HL-60 (cell line): Measurements from ENCODE around the gene FKBP3.
A peak's percentile ranks its signal among the peaks of the same experiment; 100 is the strongest.

Experiments used
- DNase-seq, 2 experiments: peaks; one replicate each; pipeline ENCODE4 v3.0.0-alpha.2; 2010 to 2020; ENCODE audit warnings: low read depth in 1 of 2, low spot score in 1 of 2
- H3K27ac ChIP-seq: fragments of 250-450 bp; sonication (Bioruptor Pico); replicated peaks from 2 replicates; pipeline ENCODE4 v1.5.1; 2020; ENCODE audit warnings: mild to moderate bottlenecking, moderate library complexity
- H3K27me3 ChIP-seq: fragments of 250-450 bp; sonication (Bioruptor Pico); 2 replicates; pipeline ENCODE4 v1.5.1; 2021; ENCODE audit warnings: mild to moderate bottlenecking, moderate library complexity; ENCODE audit not compliant: insufficient read depth, poor library complexity, severe bottlenecking
- H3K4me3 ChIP-seq: replicated peaks from 2 replicates; pipeline ENCODE4 v1.5.1; 2011; ENCODE audit warnings: mild to moderate bottlenecking, control low read depth, low read length; ENCODE audit not compliant: insufficient read depth
- CTCF ChIP-seq: IDR thresholded peaks from one replicate; pipeline ENCODE4 v1.5.1; 2011; ENCODE audit warnings: low read length, control low read depth, inconsistent platforms; ENCODE audit not compliant: insufficient read depth
- GABPA ChIP-seq: IDR thresholded peaks from 2 replicates; pipeline ENCODE4 v1.6.1; 2012; ENCODE audit warnings: low read depth
- POLR2AphosphoS5 ChIP-seq: IDR thresholded peaks from 2 replicates; pipeline ENCODE4 v1.6.1; 2012; ENCODE audit warnings: low read depth
- REST ChIP-seq: IDR thresholded peaks from 2 replicates; pipeline ENCODE4 v1.6.1; 2012; ENCODE audit warnings: low read depth; ENCODE audit not compliant: insufficient replicate concordance
- SPI1 ChIP-seq: IDR thresholded peaks from 2 replicates; pipeline ENCODE4 v1.6.1; 2012; ENCODE audit warnings: low read depth, mild to moderate bottlenecking, borderline replicate concordance

Gene FKBP3

GRCh38 chr14:45177076-45177475 lies 42.8 kb upstream of the FKBP3 start:
- Histone ChIP-seq H3K27ac (0 out of 2 replicates have a peak overlapping the region, but pooled peaks have one; percentile 7), H3K4me3 (no peak overlapping the region; the same call in 1 of the 2 replicates), H3K27me3 (no peaks in the 10 kb centered on the region)
- peak in 1 of 2 experiments; percentile 75 for DNase-seq
- TF ChIP-seq CTCF (no peak), REST (no peak), GABPA (no peak), POLR2AphosphoS5 (no peak)

- Histone ChIP-seq H3K27me3 (no peaks in the 10 kb centered on the region), H3K4me3 (no peak overlapping the region), H3K27ac (no peak overlapping the region)
- no peak for DNase-seq
- no peak for TF ChIP-seq POLR2AphosphoS5
Observed at GRCh38 chr14:45169906-45170305, 35.6 kb upstream of the FKBP3 start.

GRCh38 chr14:45156067-45156466 lies 21.8 kb upstream of the FKBP3 start:
- Histone ChIP-seq H3K27me3 (no peaks in the 10 kb centered on the region), H3K4me3 (no peak overlapping the region), H3K27ac (no peak overlapping the region)
- TF ChIP-seq SPI1 (no peak), CTCF (no peak), REST (no peak), POLR2AphosphoS5 (no peak), GABPA (no peak)
- DNase-seq: no peak

- TF ChIP-seq REST (no peak), GABPA (no peak), POLR2AphosphoS5 (no peak), SPI1 (no peak), CTCF (no peak)
- no peak overlapping the region for H3K4me3 ChIP-seq
- no peaks in the 10 kb centered on the region for H3K27me3 ChIP-seq
- no peak overlapping the region for H3K27ac ChIP-seq
- no peak for DNase-seq
Observed at GRCh38 chr14:45150386-45150890, 16.2 kb upstream of the FKBP3 start.
